K562 (cell line): Measurements from ENCODE around the gene KHNYN.

Experiments
- AFF4 ChIP-seq: sonication (generic); formaldehyde crosslinking; IDR thresholded peaks from 2 replicates; pipeline ENCODE4 v1.8.0; 2023; ENCODE audit warnings: mild to moderate bottlenecking, missing genetic modification reagents
- BRCA1 ChIP-seq, 2 experiments: fragments of 450-650 bp in 1 of 2; sonication (generic) in 1 of 2; formaldehyde crosslinking in 1 of 2; IDR thresholded peaks; 2 replicates each; pipeline versions ENCODE4 v1.5.0 to v1.6.1; 2017 to 2020; ENCODE audit warnings: mild to moderate bottlenecking in 1 of 2, missing genetic modification reagents in 1 of 2
- CTCF ChIP-seq, 3 experiments: IDR thresholded peaks in 2 of 3; conservative IDR thresholded peaks in 1 of 3; 2 replicates each; pipeline ENCODE4 v1.5.1; 2011 to 2012; ENCODE audit warnings: low read length in 3 of 3, mild to moderate bottlenecking in 3 of 3, control low read depth in 2 of 3, improper control_type of control experiment in 1 of 3, inconsistent platforms in 1 of 3, low read depth in 1 of 3, mixed read lengths in 1 of 3, moderate library complexity in 1 of 3; ENCODE audit not compliant: insufficient read depth in 2 of 3
- HCFC1 ChIP-seq: IDR thresholded peaks from 2 replicates; pipeline ENCODE4 v1.6.1; 2012; ENCODE audit warnings: low read depth, low read length, improper control_type of control experiment
- SRSF1 ChIP-seq: fragments of 200-400 bp; formaldehyde crosslinking; IDR thresholded peaks from 2 replicates; pipeline ENCODE4 v1.6.1; 2017; ENCODE audit warnings: mild to moderate bottlenecking, low read depth, low read length, moderate library complexity
- ZNF282 ChIP-seq: sonication (generic); formaldehyde crosslinking; IDR thresholded peaks from 2 replicates; pipeline ENCODE4 v1.8.1; 2023; ENCODE audit warnings: missing genetic modification reagents

- no peak for TF ChIP-seq ZNF282
- no peak for TF ChIP-seq SRSF1
- no peak for TF ChIP-seq CTCF (IDR thresholded peaks at IDR 0.05 in 2 of 3, conservative IDR thresholded peaks at IDR 0.05 in 1 of 3; ENCODE audit: insufficient read depth in 2 of 3, low read depth in 1 of 3, low read length in 3 of 3)
- TF ChIP-seq HCFC1: no peak
- no peak for TF ChIP-seq BRCA1 (IDR thresholded peaks at IDR 0.05)
- TF ChIP-seq BRCA1 (CRISPR knock-in tag; IDR thresholded peaks at IDR 0.05): no peak
- TF ChIP-seq AFF4 (CRISPR knock-in tag): no peak
Measured at GRCh38 chr14:24426150-24426911, 3.4 kb upstream of the KHNYN start.
